HepG2 (cell line): ENCODE results near the gene PKDREJ. TPM values are rescaled to one million over a fixed set of nuclear protein-coding genes. Genes with fewer than 3 reads are reported as not detected.

ENCODE experiments used
- ASH2L ChIP-seq: fragments of 300-600, 200-600 bp; sonication (generic); IDR thresholded peaks from 2 replicates; pipeline ENCODE4 v1.7.0; 2017; ENCODE audit warnings: low read depth, mild to moderate bottlenecking, moderate library complexity, mixed read lengths, low read length; ENCODE audit not compliant: insufficient read length
- FOXA1 ChIP-seq, 2 experiments: fragments of 450-650 bp in 1 of 2; sonication (generic) in 1 of 2; formaldehyde crosslinking in 1 of 2; IDR thresholded peaks; 2 replicates each; pipeline versions ENCODE4 v1.4.0 to v1.6.1; 2016 to 2020; ENCODE audit warnings: missing genetic modification reagents in 1 of 2
- GATAD1 ChIP-seq: IDR thresholded peaks from 2 replicates; pipeline ENCODE4 v1.6.1; 2016; ENCODE audit warnings: missing genetic modification reagents, missing compliant biosample characterization
- GPBP1L1 ChIP-seq: sonication (generic); formaldehyde crosslinking; IDR thresholded peaks from 2 replicates; pipeline ENCODE4 v1.5.0; 2020; ENCODE audit warnings: mild to moderate bottlenecking, missing genetic modification reagents
- KLF12 ChIP-seq: sonication (generic); formaldehyde crosslinking; IDR thresholded peaks from 2 replicates; pipeline ENCODE4 v1.4.0; 2020; ENCODE audit warnings: missing genetic modification reagents, borderline replicate concordance
- REXO4 ChIP-seq: sonication (generic); formaldehyde crosslinking; IDR thresholded peaks from 2 replicates; pipeline ENCODE4 v1.8.0; 2022; ENCODE audit warnings: missing genetic modification reagents, mild to moderate bottlenecking, borderline replicate concordance
- RFXANK ChIP-seq: IDR thresholded peaks from 2 replicates; pipeline ENCODE4 v1.6.1; 2016
- ZNF143 ChIP-seq: sonication (generic); formaldehyde crosslinking; IDR thresholded peaks from 2 replicates; pipeline ENCODE4 v1.4.0; 2020; ENCODE audit warnings: missing genetic modification reagents
- ZNF329 ChIP-seq: sonication (generic); formaldehyde crosslinking; IDR thresholded peaks from 2 replicates; pipeline ENCODE4 v1.9.0; 2021; ENCODE audit warnings: low read depth, mild to moderate bottlenecking, missing genetic modification reagents
- ZNF333 ChIP-seq: sonication (generic); formaldehyde crosslinking; IDR thresholded peaks from 2 replicates; pipeline ENCODE4 v1.4.0; 2020; ENCODE audit warnings: mild to moderate bottlenecking, missing genetic modification reagents, borderline replicate concordance
- ZNF605 ChIP-seq: sonication (generic); formaldehyde crosslinking; IDR thresholded peaks from 2 replicates; pipeline ENCODE4 v1.8.0; 2022; ENCODE audit warnings: mild to moderate bottlenecking, missing genetic modification reagents
- ZNF777 ChIP-seq: sonication (generic); formaldehyde crosslinking; IDR thresholded peaks from 2 replicates; pipeline ENCODE4 v1.4.0; 2020; ENCODE audit warnings: missing genetic modification reagents
- polyA plus RNA-seq, 8 experiments: library from polyadenylated mRNA; depleted of rRNA in 3 of 8; stranded (reverse) in 7 of 8; unstranded in 1 of 8; fragments of >200 nt; fragmentation: Illumina TruSeq in 4 of 8; extraction: Trizol in 4 of 8; gene quantifications; 2 replicates each; pipeline versions ENCODE4 v1.2.1 to v1.2.3, GENCODE V29; 2011 to 2016; ENCODE audit warnings: low read depth in 4 of 8, missing spikeins in 1 of 8, mixed read lengths in 1 of 8; ENCODE audit not compliant: insufficient read depth in 1 of 8
- total RNA-seq, 5 experiments: library from RNA; depleted of rRNA; stranded (reverse); fragments of >200 nt; fragmentation: Illumina TruSeq; extraction: Trizol; gene quantifications; 2 replicates each; pipeline ENCODE4 v1.2.3, GENCODE V29; 2016; ENCODE audit warnings: low read depth in 1 of 5
- TF ChIP-seq, protein P1 (sequence below): IDR thresholded peaks from 2 replicates; pipeline ENCODE4 v1.6.1; 2016
- TF ChIP-seq, protein P2 (sequence below): sonication (generic); formaldehyde crosslinking; IDR thresholded peaks from 2 replicates; pipeline ENCODE4 v1.8.0; 2022; ENCODE audit warnings: missing genetic modification reagents, mild to moderate bottlenecking, borderline replicate concordance
- TF ChIP-seq, protein P3 (sequence below): sonication (generic); formaldehyde crosslinking; IDR thresholded peaks from 2 replicates; pipeline ENCODE4 v1.4.0; 2020; ENCODE audit warnings: missing genetic modification reagents, borderline replicate concordance
- TF ChIP-seq, protein P4 (sequence below): sonication (generic); formaldehyde crosslinking; conservative IDR thresholded peaks from 2 replicates; pipeline ENCODE4 v1.8.0; 2022; ENCODE audit warnings: low read depth, missing genetic modification reagents
- TF ChIP-seq, protein P5 (sequence below): sonication (generic); formaldehyde crosslinking; IDR thresholded peaks from 2 replicates; pipeline ENCODE4 v1.5.0; 2020; ENCODE audit warnings: missing genetic modification reagents, mild to moderate bottlenecking, borderline replicate concordance

The PKDREJ gene
- total and polyA plus RNA-seq, 2 of the 13 experiments (the other 11 are each of a cell fraction or from before 2014, with no cell fraction given), result not detected

GRCh38 chr22:46296257-46297150, 33.4 kb upstream of the PKDREJ start, which contains the start of gene GTSE1 (continued):
- TF ChIP-seq, protein P1, sequence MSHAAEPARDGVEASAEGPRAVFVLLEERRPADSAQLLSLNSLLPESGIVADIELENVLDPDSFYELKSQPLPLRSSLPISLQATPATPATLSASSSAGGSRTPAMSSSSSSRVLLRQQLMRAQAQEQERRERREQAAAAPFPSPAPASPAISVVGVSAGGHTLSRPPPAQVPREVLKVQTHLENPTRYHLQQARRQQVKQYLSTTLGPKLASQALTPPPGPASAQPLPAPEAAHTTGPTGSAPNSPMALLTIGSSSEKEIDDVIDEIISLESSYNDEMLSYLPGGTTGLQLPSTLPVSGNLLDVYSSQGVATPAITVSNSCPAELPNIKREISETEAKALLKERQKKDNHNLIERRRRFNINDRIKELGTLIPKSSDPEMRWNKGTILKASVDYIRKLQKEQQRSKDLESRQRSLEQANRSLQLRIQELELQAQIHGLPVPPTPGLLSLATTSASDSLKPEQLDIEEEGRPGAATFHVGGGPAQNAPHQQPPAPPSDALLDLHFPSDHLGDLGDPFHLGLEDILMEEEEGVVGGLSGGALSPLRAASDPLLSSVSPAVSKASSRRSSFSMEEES (CRISPR knock-in tag), result no peak
- TF ChIP-seq RFXANK (CRISPR knock-in tag) (no peak), ZNF333 (CRISPR knock-in tag) (peak; percentile 92), REXO4 (CRISPR knock-in tag) (peak; percentile 97), GPBP1L1 (CRISPR knock-in tag) (no peak), FOXA1 (IDR thresholded peaks at IDR 0.05) (no peak), FOXA1 (CRISPR knock-in tag; IDR thresholded peaks at IDR 0.05) (0 out of 2 replicates have a peak, but pooled peaks have one; percentile 21), ZNF329 (CRISPR knock-in tag) (no peak), ZNF605 (CRISPR knock-in tag) (peak; percentile 86), ASH2L (peak; percentile 56), ZNF777 (no peak; the same call in none of the 2 replicates), GATAD1 (peak; percentile 90), KLF12 (CRISPR knock-in tag) (0 out of 2 replicates have a peak, but pooled peaks have one; percentile 51), ZNF143 (CRISPR knock-in tag) (peak; percentile 94)
- TF ChIP-seq, protein P2, sequence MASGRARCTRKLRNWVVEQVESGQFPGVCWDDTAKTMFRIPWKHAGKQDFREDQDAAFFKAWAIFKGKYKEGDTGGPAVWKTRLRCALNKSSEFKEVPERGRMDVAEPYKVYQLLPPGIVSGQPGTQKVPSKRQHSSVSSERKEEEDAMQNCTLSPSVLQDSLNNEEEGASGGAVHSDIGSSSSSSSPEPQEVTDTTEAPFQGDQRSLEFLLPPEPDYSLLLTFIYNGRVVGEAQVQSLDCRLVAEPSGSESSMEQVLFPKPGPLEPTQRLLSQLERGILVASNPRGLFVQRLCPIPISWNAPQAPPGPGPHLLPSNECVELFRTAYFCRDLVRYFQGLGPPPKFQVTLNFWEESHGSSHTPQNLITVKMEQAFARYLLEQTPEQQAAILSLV (CRISPR knock-in tag), result no peak
- TF ChIP-seq, protein P3, sequence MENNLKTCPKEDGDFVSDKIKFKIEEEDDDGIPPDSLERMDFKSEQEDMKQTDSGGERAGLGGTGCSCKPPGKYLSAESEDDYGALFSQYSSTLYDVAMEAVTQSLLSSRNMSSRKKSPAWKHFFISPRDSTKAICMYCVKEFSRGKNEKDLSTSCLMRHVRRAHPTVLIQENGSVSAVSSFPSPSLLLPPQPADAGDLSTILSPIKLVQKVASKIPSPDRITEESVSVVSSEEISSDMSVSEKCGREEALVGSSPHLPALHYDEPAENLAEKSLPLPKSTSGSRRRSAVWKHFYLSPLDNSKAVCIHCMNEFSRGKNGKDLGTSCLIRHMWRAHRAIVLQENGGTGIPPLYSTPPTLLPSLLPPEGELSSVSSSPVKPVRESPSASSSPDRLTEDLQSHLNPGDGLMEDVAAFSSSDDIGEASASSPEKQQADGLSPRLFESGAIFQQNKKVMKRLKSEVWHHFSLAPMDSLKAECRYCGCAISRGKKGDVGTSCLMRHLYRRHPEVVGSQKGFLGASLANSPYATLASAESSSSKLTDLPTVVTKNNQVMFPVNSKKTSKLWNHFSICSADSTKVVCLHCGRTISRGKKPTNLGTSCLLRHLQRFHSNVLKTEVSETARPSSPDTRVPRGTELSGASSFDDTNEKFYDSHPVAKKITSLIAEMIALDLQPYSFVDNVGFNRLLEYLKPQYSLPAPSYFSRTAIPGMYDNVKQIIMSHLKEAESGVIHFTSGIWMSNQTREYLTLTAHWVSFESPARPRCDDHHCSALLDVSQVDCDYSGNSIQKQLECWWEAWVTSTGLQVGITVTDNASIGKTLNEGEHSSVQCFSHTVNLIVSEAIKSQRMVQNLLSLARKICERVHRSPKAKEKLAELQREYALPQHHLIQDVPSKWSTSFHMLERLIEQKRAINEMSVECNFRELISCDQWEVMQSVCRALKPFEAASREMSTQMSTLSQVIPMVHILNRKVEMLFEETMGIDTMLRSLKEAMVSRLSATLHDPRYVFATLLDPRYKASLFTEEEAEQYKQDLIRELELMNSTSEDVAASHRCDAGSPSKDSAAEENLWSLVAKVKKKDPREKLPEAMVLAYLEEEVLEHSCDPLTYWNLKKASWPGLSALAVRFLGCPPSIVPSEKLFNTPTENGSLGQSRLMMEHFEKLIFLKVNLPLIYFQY (CRISPR knock-in tag), result no peak
- TF ChIP-seq, protein P4, sequence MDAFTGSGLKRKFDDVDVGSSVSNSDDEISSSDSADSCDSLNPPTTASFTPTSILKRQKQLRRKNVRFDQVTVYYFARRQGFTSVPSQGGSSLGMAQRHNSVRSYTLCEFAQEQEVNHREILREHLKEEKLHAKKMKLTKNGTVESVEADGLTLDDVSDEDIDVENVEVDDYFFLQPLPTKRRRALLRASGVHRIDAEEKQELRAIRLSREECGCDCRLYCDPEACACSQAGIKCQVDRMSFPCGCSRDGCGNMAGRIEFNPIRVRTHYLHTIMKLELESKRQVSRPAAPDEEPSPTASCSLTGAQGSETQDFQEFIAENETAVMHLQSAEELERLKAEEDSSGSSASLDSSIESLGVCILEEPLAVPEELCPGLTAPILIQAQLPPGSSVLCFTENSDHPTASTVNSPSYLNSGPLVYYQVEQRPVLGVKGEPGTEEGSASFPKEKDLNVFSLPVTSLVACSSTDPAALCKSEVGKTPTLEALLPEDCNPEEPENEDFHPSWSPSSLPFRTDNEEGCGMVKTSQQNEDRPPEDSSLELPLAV (CRISPR knock-in tag), result peak; percentile 97; the same call in 1 of the 2 replicates
- TF ChIP-seq, protein P5, sequence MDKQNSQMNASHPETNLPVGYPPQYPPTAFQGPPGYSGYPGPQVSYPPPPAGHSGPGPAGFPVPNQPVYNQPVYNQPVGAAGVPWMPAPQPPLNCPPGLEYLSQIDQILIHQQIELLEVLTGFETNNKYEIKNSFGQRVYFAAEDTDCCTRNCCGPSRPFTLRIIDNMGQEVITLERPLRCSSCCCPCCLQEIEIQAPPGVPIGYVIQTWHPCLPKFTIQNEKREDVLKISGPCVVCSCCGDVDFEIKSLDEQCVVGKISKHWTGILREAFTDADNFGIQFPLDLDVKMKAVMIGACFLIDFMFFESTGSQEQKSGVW (CRISPR knock-in tag), result no peak
